Measurements from ENCODE around the gene PLSCR4. TPM values are rescaled to one million over a fixed set of nuclear protein-coding genes. Genes with fewer than 3 reads are reported as not detected.

Gene PLSCR4
- total and polyA plus RNA-seq, 9 of the 15 experiments (the other 6 are each of a cell fraction or from before 2014, with no cell fraction given): 0.11 to 0.68 (median 0.21) TPM

- in situ Hi-C loops (cut with MboI): no loop called here
- H3K4me1 ChIP-seq (replicated peaks in 1 of 2; ENCODE audit: control insufficient read depth in 2 of 2, insufficient read depth in 2 of 2, low read length in 2 of 2): peaks cover 0 to 12% of the 10 kb centered on the region in 2 experiments; a peak in 2 of 5 replicates
- H2AFZ ChIP-seq (ENCODE audit: low read depth, low read length): no peak overlapping the region
- H3K27ac ChIP-seq (ENCODE audit: extremely low read depth, low read depth, low read length): no peak overlapping the region
- CTCF ChIA-PET (ENCODE audit: low intra/inter-chr PET ratio): no interaction called here
- intact Hi-C loops (cut with micrococcal nuclease): no loop called here
- no peak overlapping the region for H3K4me3 ChIP-seq
- no peaks in the 10 kb centered on the region for H4K20me1 ChIP-seq (replicated peaks; ENCODE audit: control insufficient read depth, insufficient read depth, low read length)
- no peak for DNase-seq (ENCODE audit: extremely low read depth in 1 of 4, low spot score in 3 of 4)
- no peaks in the 10 kb centered on the region for H3K36me3 ChIP-seq (ENCODE audit: control insufficient read depth, insufficient read depth, low read length)
- no peaks in the 10 kb centered on the region for H3K9me1 ChIP-seq (ENCODE audit: control insufficient read depth, insufficient read depth, low read length)
- ATAC-seq: no peak
- H3K79me2 ChIP-seq (ENCODE audit: control insufficient read depth, insufficient read depth, low read length): no peaks in the 10 kb centered on the region
- H3K27me3 ChIP-seq (ENCODE audit: control insufficient read depth in 2 of 2, insufficient read depth in 2 of 2, low read length in 2 of 2): no peaks in the 10 kb centered on the region
- no peak for TF ChIP-seq CHD1 (IDR thresholded peaks at IDR 0.05; ENCODE audit: low read length)
- TF ChIP-seq GATAD2A (IDR thresholded peaks at IDR 0.05): no peak
- no peak for TF ChIP-seq PTBP1 (IDR thresholded peaks at IDR 0.05; ENCODE audit: low read depth, low read length)
- TF ChIP-seq NFXL1 (CRISPR knock-in tag; IDR thresholded peaks at IDR 0.05): no peak
- no peak for TF ChIP-seq ZZZ3 (IDR thresholded peaks at IDR 0.05)
- TF ChIP-seq MGA (IDR thresholded peaks at IDR 0.05): no peak
- TF ChIP-seq KAT8 (IDR thresholded peaks at IDR 0.05; ENCODE audit: low read depth): no peak
- no peak for TF ChIP-seq RFX1 (IDR thresholded peaks at IDR 0.05)
- TF ChIP-seq ATF1 (CRISPR knock-in tag; IDR thresholded peaks at IDR 0.05): no peak
- TF ChIP-seq ATF1 (tag; IDR thresholded peaks at IDR 0.05): no peak
- no peak for TF ChIP-seq PURB (CRISPR knock-in tag; IDR thresholded peaks at IDR 0.05; ENCODE audit: low read depth)
- TF ChIP-seq, protein P1, sequence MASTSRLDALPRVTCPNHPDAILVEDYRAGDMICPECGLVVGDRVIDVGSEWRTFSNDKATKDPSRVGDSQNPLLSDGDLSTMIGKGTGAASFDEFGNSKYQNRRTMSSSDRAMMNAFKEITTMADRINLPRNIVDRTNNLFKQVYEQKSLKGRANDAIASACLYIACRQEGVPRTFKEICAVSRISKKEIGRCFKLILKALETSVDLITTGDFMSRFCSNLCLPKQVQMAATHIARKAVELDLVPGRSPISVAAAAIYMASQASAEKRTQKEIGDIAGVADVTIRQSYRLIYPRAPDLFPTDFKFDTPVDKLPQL (IDR thresholded peaks at IDR 0.05; ENCODE audit: extremely low read depth, insufficient read length): no peak
- H3K4me2 ChIP-seq (ENCODE audit: insufficient read depth, low read length): no peak overlapping the region
- no peak for FAIRE-seq
- no peak overlapping the region for H3K9ac ChIP-seq (ENCODE audit: insufficient read depth in 1 of 2, low read depth in 2 of 2, low read length in 2 of 2)
- BruUV-seq (replicated peaks): no TSS peak
- H3K9me3 ChIP-seq (replicated peaks; ENCODE audit: control insufficient read depth, insufficient read depth, low read depth, low read length): no peaks in the 10 kb centered on the region
- POLR2A ChIA-PET: interaction anchor here (0.6 kb wide), 1 partner anchor 171 kb away, joined by 3 read pairs; no protein-coding TSS in a partner anchor
- WGBS (ENCODE audit: insufficient coverage, low coverage, missing lambda C conversion rate): 7% methylated on average over 2 of the region's 2 CpGs
Observed at GRCh38 chr3:146246526-146246925, 4.4 kb downstream of the PLSCR4 start.
